H9 (cell line): ENCODE results near the gene KCNG2. TPM values are rescaled to one million over a fixed set of nuclear protein-coding genes. Genes with fewer than 3 reads are reported as not detected.

Experiments used
- DNase-seq: peaks from one replicate; pipeline ENCODE4 v3.0.0-alpha.2; 2017
- H2AFZ ChIP-seq: one replicate; pipeline ENCODE4 v1.6.1; 2013; ENCODE audit warnings: mild to moderate bottlenecking, low read length, control low read depth, moderate library complexity
- H2AK5ac ChIP-seq: 2 replicates; pipeline ENCODE4 v1.6.1; 2013; ENCODE audit warnings: low read length, control low read depth, mixed read lengths; ENCODE audit not compliant: insufficient read length
- H2BK120ac ChIP-seq: one replicate; pipeline ENCODE4 v1.6.1; 2013; ENCODE audit warnings: low read depth, mild to moderate bottlenecking, low read length, control low read depth, inconsistent platforms; ENCODE audit not compliant: poor library complexity, severe bottlenecking
- H2BK12ac ChIP-seq: 2 replicates; pipeline ENCODE4 v1.6.1; 2013; ENCODE audit warnings: low read length, control low read depth, mixed read lengths, low read depth; ENCODE audit not compliant: insufficient read length
- H2BK15ac ChIP-seq: 2 replicates; pipeline ENCODE4 v1.6.1; 2013; ENCODE audit warnings: low read depth, low read length, control low read depth
- H2BK20ac ChIP-seq: one replicate; pipeline ENCODE4 v1.6.1; 2013; ENCODE audit warnings: low read depth, mild to moderate bottlenecking, low read length, control low read depth, inconsistent platforms; ENCODE audit not compliant: poor library complexity, severe bottlenecking
- H2BK5ac ChIP-seq: 2 replicates; pipeline ENCODE4 v1.6.1; 2013; ENCODE audit warnings: low read length, control low read depth, mixed read lengths; ENCODE audit not compliant: insufficient read length
- H3K14ac ChIP-seq: 2 replicates; pipeline ENCODE4 v1.6.1; 2013; ENCODE audit warnings: low read length, control low read depth; ENCODE audit not compliant: insufficient read depth
- H3K18ac ChIP-seq: 2 replicates; pipeline ENCODE4 v1.6.1; 2013; ENCODE audit warnings: low read depth, mild to moderate bottlenecking, mixed read lengths, low read length, control low read depth; ENCODE audit not compliant: insufficient read length
- H3K23ac ChIP-seq: 2 replicates; pipeline ENCODE4 v1.6.1; 2013; ENCODE audit warnings: low read length, control low read depth, mixed read lengths, low read depth; ENCODE audit not compliant: insufficient read length
- H3K23me2 ChIP-seq: 2 replicates; pipeline ENCODE4 v1.6.1; 2013; ENCODE audit warnings: low read depth, mild to moderate bottlenecking, mixed read lengths, low read length, control low read depth; ENCODE audit not compliant: insufficient read length, poor library complexity, severe bottlenecking
- H3K27ac ChIP-seq: 2 replicates; pipeline ENCODE4 v1.5.1; 2013; ENCODE audit warnings: low read length, control low read depth, mixed read lengths, low read depth; ENCODE audit not compliant: insufficient read length
- H3K27me3 ChIP-seq: 2 replicates; pipeline ENCODE4 v1.6.1; 2013; ENCODE audit warnings: low read length, control low read depth, inconsistent platforms; ENCODE audit not compliant: insufficient read depth
- H3K4ac ChIP-seq: 2 replicates; pipeline ENCODE4 v1.6.1; 2013; ENCODE audit warnings: low read depth, mild to moderate bottlenecking, control low read depth, inconsistent platforms, low read length, moderate library complexity
- H3K4me1 ChIP-seq: 2 replicates; pipeline ENCODE4 v1.6.1; 2013; ENCODE audit warnings: low read length, control low read depth, inconsistent platforms; ENCODE audit not compliant: insufficient read depth
- H3K4me2 ChIP-seq: 2 replicates; pipeline ENCODE4 v1.6.1; 2013; ENCODE audit warnings: low read length, control low read depth, mixed read lengths; ENCODE audit not compliant: insufficient read length, insufficient read depth
- H3K56ac ChIP-seq: 2 replicates; pipeline ENCODE4 v1.6.1; 2013; ENCODE audit warnings: low read depth, mild to moderate bottlenecking, mixed read lengths, low read length, control low read depth; ENCODE audit not compliant: insufficient read length
- H3K79me1 ChIP-seq: 2 replicates; pipeline ENCODE4 v1.6.1; 2013; ENCODE audit warnings: low read depth, mild to moderate bottlenecking, moderate library complexity, low read length, control low read depth, inconsistent platforms; ENCODE audit not compliant: insufficient read depth, poor library complexity, severe bottlenecking
- H3K79me2 ChIP-seq: 2 replicates; pipeline ENCODE4 v1.6.1; 2013; ENCODE audit warnings: low read length, control low read depth, inconsistent platforms; ENCODE audit not compliant: insufficient read depth
- H3K9ac ChIP-seq: 2 replicates; pipeline ENCODE4 v1.6.1; 2013; ENCODE audit warnings: low read length, control low read depth, mixed read lengths; ENCODE audit not compliant: insufficient read length; ENCODE audit errors: extremely low read depth
- H3K9me3 ChIP-seq: one replicate; pipeline ENCODE4 v1.6.1; 2013; ENCODE audit warnings: low read depth, low read length, inconsistent platforms; ENCODE audit not compliant: control insufficient read depth
- H3T11ph ChIP-seq: one replicate; pipeline ENCODE4 v1.6.1; 2013; ENCODE audit warnings: mild to moderate bottlenecking, low read length, control low read depth, inconsistent platforms
- H4K20me1 ChIP-seq: one replicate; pipeline ENCODE4 v1.6.1; 2013; ENCODE audit not compliant: control insufficient read depth, insufficient read length, insufficient read depth
- H4K5ac ChIP-seq: 2 replicates; pipeline ENCODE4 v1.6.1; 2013; ENCODE audit warnings: low read depth, mild to moderate bottlenecking, mixed read lengths, low read length, control low read depth; ENCODE audit not compliant: insufficient read length
- H4K8ac ChIP-seq: replicated peaks from 2 replicates; pipeline ENCODE4 v1.6.1; 2013; ENCODE audit warnings: low read length, control low read depth, mixed read lengths, low read depth; ENCODE audit not compliant: insufficient read length
- H4K91ac ChIP-seq: 2 replicates; pipeline ENCODE4 v1.6.1; 2013; ENCODE audit warnings: low read depth, mild to moderate bottlenecking, moderate library complexity, mixed read lengths, low read length, control low read depth; ENCODE audit not compliant: insufficient read length
- H3K27ac Mint-ChIP-seq, 3 experiments: 2 replicates in 2 of 3; 3 replicates in 1 of 3; pipeline ENCODE4 v1.8.0; 2020 to 2021; ENCODE audit warnings: mixed read lengths in 3 of 3, mild to moderate bottlenecking in 1 of 3, moderate library complexity in 1 of 3
- H3K27me3 Mint-ChIP-seq: 2 replicates; pipeline ENCODE4 v1.8.0; 2021; ENCODE audit warnings: low read depth, mild to moderate bottlenecking, moderate library complexity, mixed read lengths
- H3K36me3 Mint-ChIP-seq, 3 experiments: 2 replicates in 2 of 3; 3 replicates in 1 of 3; pipeline ENCODE4 v1.8.0; 2020 to 2021; ENCODE audit warnings: low read depth in 3 of 3, mixed read lengths in 3 of 3; ENCODE audit not compliant: insufficient read depth in 1 of 3
- H3K4me1 Mint-ChIP-seq, 2 experiments: 2 replicates each; pipeline ENCODE4 v1.8.0; 2020; ENCODE audit warnings: mixed read lengths in 2 of 2
- H3K4me3 Mint-ChIP-seq, 2 experiments: 2 replicates in 1 of 2; 3 replicates in 1 of 2; pipeline ENCODE4 v1.8.0; 2020 to 2021; ENCODE audit warnings: mild to moderate bottlenecking in 2 of 2, mixed read lengths in 2 of 2, moderate library complexity in 1 of 2
- H3K9me3 Mint-ChIP-seq, 2 experiments: 2 replicates in 1 of 2; 3 replicates in 1 of 2; pipeline ENCODE4 v1.8.0; 2020; ENCODE audit warnings: mild to moderate bottlenecking in 2 of 2, mixed read lengths in 2 of 2, moderate library complexity in 1 of 2
- CTCF ChIP-seq: fragments of 200-600 bp; sonication (generic); conservative IDR thresholded peaks from 3 replicates; pipeline ENCODE4 v1.8.0; 2021; ENCODE audit warnings: antibody characterized with exemption, mild to moderate bottlenecking
- WGBS: extraction: QIAGEN DNeasy Blood & Tissue Kit; methylation state at CpG from one replicate; pipeline ENCODE4 v1.1.7; 2013; ENCODE audit warnings: missing lambda C conversion rate, low lambda C conversion rate, mixed read lengths; ENCODE audit not compliant: insufficient read length; ENCODE audit errors: extremely low coverage; 5-methylcytosine and 5-hydroxymethylcytosine counted together
- total RNA-seq: library from RNA; stranded (reverse); gene quantifications from 2 replicates; pipeline ENCODE4 v1.2.1, GENCODE V29; 2021

The KCNG2 gene
- total RNA-seq, 1 experiment from 2014 or later = 0.15 TPM

GRCh38 chr18:79926715-79927606 is 129.2 kb downstream of the KCNG2 start:
- H3K4ac ChIP-seq = no peak overlapping the region
- H3K23ac ChIP-seq = no peak overlapping the region
- H3T11ph ChIP-seq = no peak overlapping the region
- H3K23me2 ChIP-seq = no peaks in the 10 kb centered on the region
- H2BK5ac ChIP-seq = no peak overlapping the region
- no peaks in the 10 kb centered on the region for H4K20me1 ChIP-seq
- H2BK20ac ChIP-seq = no peak overlapping the region
- peak; percentile 25 for DNase-seq
- Mint-ChIP-seq H3K36me3 (peaks cover 14 to 37% (median 16%) of the 10 kb centered on the region in 3 experiments), H3K9me3 (peaks cover 28 to 29% of the 10 kb centered on the region in 2 experiments), H3K27me3 (peaks cover 2% of the 10 kb centered on the region; the same call in 1 of the 2 replicates), H3K4me1 (peaks cover 13% of the 10 kb centered on the region in 2 experiments), H3K27ac (0 out of 7 replicates have a peak overlapping the region, but pooled peaks of 1 of the 3 experiments have one; percentile 74), H3K4me3 (no peak overlapping the region)
- peaks cover 5% of the 10 kb centered on the region for H3K9me3 ChIP-seq
- no peak overlapping the region for H4K5ac ChIP-seq
- H4K91ac ChIP-seq = no peak overlapping the region
- no peaks in the 10 kb centered on the region for H3K79me2 ChIP-seq
- no peak overlapping the region for H2AFZ ChIP-seq
- H3K4me2 ChIP-seq = no peak overlapping the region
- H3K27ac ChIP-seq = no peak overlapping the region
- no peak overlapping the region for H2BK15ac ChIP-seq
- H3K79me1 ChIP-seq = no peaks in the 10 kb centered on the region
- H3K9ac ChIP-seq = no peak overlapping the region
- H3K27me3 ChIP-seq = no peaks in the 10 kb centered on the region; the same call in 1 of the 2 replicates
- no peak for TF ChIP-seq CTCF
- no peak overlapping the region for H3K14ac ChIP-seq
- H4K8ac ChIP-seq = no peak overlapping the region
- no peak overlapping the region for H3K56ac ChIP-seq
- H3K18ac ChIP-seq = no peak overlapping the region
- WGBS = 100% methylated on average over 2 of the region's 21 CpGs
- no peak overlapping the region for H2BK120ac ChIP-seq
- H2AK5ac ChIP-seq = no peak overlapping the region
- H3K4me1 ChIP-seq = no peaks in the 10 kb centered on the region
- no peak overlapping the region for H2BK12ac ChIP-seq
